Measurements from ENCODE around the gene KCNK15.

Gene KCNK15

DNA sequence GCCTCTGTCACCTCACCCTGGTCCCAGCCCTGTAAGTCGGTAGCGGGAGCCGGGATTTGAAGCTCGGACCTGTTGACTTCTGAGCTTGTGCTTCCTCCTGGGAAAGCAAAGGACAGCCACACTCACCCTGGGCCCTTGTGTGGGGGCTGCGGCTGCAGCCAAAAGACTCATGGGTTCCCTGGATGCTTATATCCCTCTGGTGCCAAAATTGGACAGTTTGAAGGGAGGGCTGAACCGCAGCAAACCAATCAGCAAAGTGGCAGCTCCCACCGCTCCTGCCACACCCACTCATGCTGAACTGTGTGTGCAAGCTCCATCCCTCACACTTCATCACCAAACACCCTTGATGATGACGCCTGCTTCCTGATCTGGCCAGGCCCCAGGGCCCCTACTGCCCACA lies 34.4 kb upstream of the KCNK15 start:
- no peak overlapping the region for H3K23ac ChIP-seq (ENCODE audit: low read length)
- no peak overlapping the region for H3K14ac ChIP-seq (ENCODE audit: low read length)
- no peak for DNase-seq
- H4K8ac ChIP-seq (ENCODE audit: low read depth, low read length) = no peak overlapping the region
- no peak overlapping the region for H2AK5ac ChIP-seq (ENCODE audit: low read length)
- H3K4me2 ChIP-seq (ENCODE audit: low read length) = no peak overlapping the region
- no peak overlapping the region for H3K4ac ChIP-seq (ENCODE audit: low read depth, low read length)
- H3K18ac ChIP-seq (ENCODE audit: low read length) = no peak overlapping the region
- H3K9ac ChIP-seq (ENCODE audit: low read length) = no peak overlapping the region
- no peak overlapping the region for H2BK120ac ChIP-seq (ENCODE audit: insufficient read depth, low read length, poor library complexity)
- no peak overlapping the region for H3K27ac ChIP-seq (ENCODE audit: low read depth, low read length)
- H3K36me3 ChIP-seq (ENCODE audit: control insufficient read depth in 1 of 2, insufficient read depth in 2 of 2, low read length in 2 of 2) = no peaks in the 10 kb centered on the region
- no peak overlapping the region for H2AFZ ChIP-seq (ENCODE audit: insufficient read depth, low read length, poor library complexity)
- H3K79me2 ChIP-seq (ENCODE audit: control insufficient read depth, insufficient read depth, low read length, poor library complexity) = no peaks in the 10 kb centered on the region
- WGBS (ENCODE audit: extremely low coverage, insufficient coverage, insufficient read length) = no CpG with 5 or more reads among the region's 8 CpGs
- H3K4me1 ChIP-seq (ENCODE audit: control insufficient read depth in 1 of 2, insufficient read depth in 2 of 2, low read length in 2 of 2) = no peaks in the 10 kb centered on the region
- H4K12ac ChIP-seq (ENCODE audit: low read depth, low read length) = no peak overlapping the region
- peaks cover 4% of the 10 kb centered on the region for H3K9me3 ChIP-seq (ENCODE audit: insufficient read depth, low read depth, low read length)
- H3K4me3 ChIP-seq (ENCODE audit: low read depth, low read length) = no peak overlapping the region
- no peaks in the 10 kb centered on the region for H3K79me1 ChIP-seq (ENCODE audit: low read length)
- no peak overlapping the region for H2BK5ac ChIP-seq (ENCODE audit: low read depth, low read length, poor library complexity)
- H3K27me3 ChIP-seq (ENCODE audit: insufficient read depth, low read length) = no peaks in the 10 kb centered on the region
- H4K91ac ChIP-seq (ENCODE audit: low read depth, low read length) = no peak overlapping the region
- no peak overlapping the region for H2BK12ac ChIP-seq (ENCODE audit: low read length)

DNA sequence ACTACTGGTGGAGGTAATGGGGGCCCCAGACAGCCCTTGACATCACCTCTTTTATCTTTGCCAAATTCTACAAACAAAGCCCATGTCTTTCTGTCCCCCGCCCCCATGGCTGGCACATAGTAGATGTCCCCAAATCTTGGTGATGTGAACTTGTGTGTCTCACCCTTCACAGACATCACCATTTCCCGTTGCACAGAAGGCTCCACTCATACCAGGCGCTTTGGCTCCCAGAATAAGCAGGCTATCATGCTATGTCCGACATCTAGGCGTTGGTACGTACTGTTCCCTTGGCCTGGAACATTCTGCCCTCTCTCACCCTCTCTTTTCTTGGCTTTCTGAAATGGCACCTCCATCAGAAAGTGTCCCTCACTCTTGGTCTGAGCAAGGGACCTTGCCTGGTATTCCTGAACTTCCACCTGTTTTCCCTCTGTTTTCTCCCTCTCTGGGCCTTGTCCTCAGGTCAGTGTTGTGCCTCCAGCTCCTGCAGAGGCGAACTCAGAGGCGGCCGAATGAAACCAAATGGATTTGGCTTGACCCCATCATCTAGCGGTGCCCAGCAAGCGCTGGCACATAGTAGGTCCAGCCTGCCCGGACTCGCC lies 31.5 kb upstream of the KCNK15 start:
- no peak overlapping the region for H2BK12ac ChIP-seq (ENCODE audit: low read length)
- WGBS (ENCODE audit: extremely low coverage, insufficient coverage, insufficient read length) = no CpG with 5 or more reads among the region's 13 CpGs
- H3K4me3 ChIP-seq (ENCODE audit: low read depth, low read length) = no peak overlapping the region
- no peak overlapping the region for H3K4me2 ChIP-seq (ENCODE audit: low read length)
- no peak overlapping the region for H3K14ac ChIP-seq (ENCODE audit: low read length)
- H2AK5ac ChIP-seq (ENCODE audit: low read length) = no peak overlapping the region
- H2BK5ac ChIP-seq (ENCODE audit: low read depth, low read length, poor library complexity) = no peak overlapping the region
- H3K4ac ChIP-seq (ENCODE audit: low read depth, low read length) = no peak overlapping the region
- H4K12ac ChIP-seq (ENCODE audit: low read depth, low read length) = no peak overlapping the region
- no peaks in the 10 kb centered on the region for H3K79me1 ChIP-seq (ENCODE audit: low read length)
- no peaks in the 10 kb centered on the region for H3K36me3 ChIP-seq (ENCODE audit: control insufficient read depth in 1 of 2, insufficient read depth in 2 of 2, low read length in 2 of 2)
- H3K23ac ChIP-seq (ENCODE audit: low read length) = no peak overlapping the region
- H2AFZ ChIP-seq (ENCODE audit: insufficient read depth, low read length, poor library complexity) = no peak overlapping the region
- no peak overlapping the region for H3K9ac ChIP-seq (ENCODE audit: low read length)
- no peak overlapping the region for H3K27ac ChIP-seq (ENCODE audit: low read depth, low read length)
- no peaks in the 10 kb centered on the region for H3K27me3 ChIP-seq (ENCODE audit: insufficient read depth, low read length)
- peaks cover 4% of the 10 kb centered on the region for H3K9me3 ChIP-seq (ENCODE audit: insufficient read depth, low read depth, low read length)
- H4K91ac ChIP-seq (ENCODE audit: low read depth, low read length) = no peak overlapping the region
- H4K8ac ChIP-seq (ENCODE audit: low read depth, low read length) = no peak overlapping the region
- DNase-seq = no peak
- H2BK120ac ChIP-seq (ENCODE audit: insufficient read depth, low read length, poor library complexity) = no peak overlapping the region
- H3K79me2 ChIP-seq (ENCODE audit: control insufficient read depth, insufficient read depth, low read length, poor library complexity) = no peaks in the 10 kb centered on the region
- H3K4me1 ChIP-seq (ENCODE audit: control insufficient read depth in 1 of 2, insufficient read depth in 2 of 2, low read length in 2 of 2) = no peaks in the 10 kb centered on the region
- no peak overlapping the region for H3K18ac ChIP-seq (ENCODE audit: low read length)

DNA sequence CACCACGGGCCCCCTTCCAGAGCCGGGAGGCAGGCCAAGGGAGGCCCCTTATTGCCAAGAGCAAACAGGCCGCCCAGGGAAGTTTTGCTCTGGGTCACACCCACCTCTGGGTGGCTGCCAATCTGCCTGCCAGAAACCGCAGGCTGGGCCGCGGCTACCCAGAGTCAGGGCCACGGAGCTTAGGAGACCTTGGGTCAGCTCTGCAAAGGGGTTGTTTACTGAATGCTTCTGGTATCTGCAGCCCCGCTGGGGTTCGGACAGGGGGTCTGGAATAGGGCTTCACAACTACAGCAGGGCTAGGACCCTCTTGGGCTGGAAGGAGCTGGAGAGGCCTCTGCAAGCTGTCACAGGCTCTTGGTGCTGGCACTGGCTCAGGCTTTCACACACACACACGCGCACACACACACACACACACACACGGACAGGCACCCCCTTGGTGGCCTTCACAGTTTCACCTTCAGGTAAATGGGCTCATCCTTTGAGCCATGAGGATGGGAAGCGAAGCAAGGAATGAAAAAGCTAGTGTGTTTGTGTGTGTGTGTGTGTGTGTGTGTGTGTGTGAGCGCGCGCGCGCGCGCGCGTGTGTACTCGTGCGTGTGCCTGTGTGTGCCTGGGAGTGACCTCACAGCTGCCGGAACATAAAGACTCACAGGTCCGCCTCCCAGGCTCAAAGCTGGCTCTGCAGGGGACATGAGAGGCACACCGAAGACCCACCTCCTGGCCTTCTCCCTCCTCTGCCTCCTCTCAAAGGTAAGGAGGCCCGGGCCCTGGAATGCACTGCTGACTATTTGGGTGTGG lies 30.8 kb upstream of the KCNK15 start, which contains the start of gene CCN5:
Gene CCN5 (plus strand): TSS at position 669 of the 798 bp plus-strand sequence. CDS start 22 bp downstream, at position 691.
- no peak within 1 kb of the TSS for H3K23ac ChIP-seq (ENCODE audit: low read length)
- WGBS (ENCODE audit: extremely low coverage, insufficient coverage, insufficient read length) = no CpG with 5 or more reads among the region's 28 CpGs

DNA sequence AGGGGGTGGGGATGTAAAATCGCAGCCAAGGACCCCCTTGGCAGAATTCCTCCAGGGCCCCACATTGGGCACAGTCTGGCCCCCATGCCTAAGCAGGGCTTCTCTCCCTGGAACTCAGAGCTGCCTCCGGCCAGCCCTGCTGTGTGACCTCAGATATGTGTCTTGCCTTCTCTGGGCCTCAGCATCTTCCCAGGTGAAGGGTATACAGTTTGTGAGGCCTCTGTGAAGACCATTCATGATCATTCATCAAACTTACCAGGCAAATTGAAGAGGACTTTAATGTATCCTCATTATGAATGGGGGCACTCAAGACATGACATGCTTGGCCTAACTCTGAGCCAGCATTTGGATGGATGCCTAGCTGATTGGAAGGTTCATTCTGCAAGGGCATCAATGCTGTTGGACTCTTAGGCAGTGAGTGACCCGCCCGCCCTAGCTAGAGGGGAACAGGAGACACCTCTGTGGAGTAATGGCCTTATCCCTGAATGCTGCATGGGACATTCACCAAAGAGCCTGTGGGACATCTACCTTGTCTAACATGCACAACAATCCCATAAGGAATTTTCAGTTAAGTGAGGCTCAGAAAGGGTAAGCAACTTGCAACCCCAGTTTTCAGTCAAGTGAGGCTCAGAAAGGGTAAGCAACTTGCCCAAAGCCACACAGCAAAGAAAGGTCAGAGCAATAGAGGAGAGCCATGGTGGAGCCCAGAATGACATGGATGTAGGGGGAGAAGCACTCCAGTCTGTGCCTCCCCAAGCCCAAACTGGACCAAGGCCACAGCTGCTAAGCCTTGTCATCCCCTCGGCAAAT lies 30.0 kb upstream of the KCNK15 start:
- H3K36me3 ChIP-seq (ENCODE audit: control insufficient read depth in 1 of 2, insufficient read depth in 2 of 2, low read length in 2 of 2) = no peaks in the 10 kb centered on the region
- no peaks in the 10 kb centered on the region for H3K79me1 ChIP-seq (ENCODE audit: low read length)
- no peak overlapping the region for H3K27ac ChIP-seq (ENCODE audit: low read depth, low read length)
- H4K12ac ChIP-seq (ENCODE audit: low read depth, low read length) = no peak overlapping the region
- no peak overlapping the region for H2BK12ac ChIP-seq (ENCODE audit: low read length)
- H2AFZ ChIP-seq (ENCODE audit: insufficient read depth, low read length, poor library complexity) = no peak overlapping the region
- no peak overlapping the region for H3K4me3 ChIP-seq (ENCODE audit: low read depth, low read length)
- H2BK120ac ChIP-seq (ENCODE audit: insufficient read depth, low read length, poor library complexity) = no peak overlapping the region
- H3K18ac ChIP-seq (ENCODE audit: low read length) = no peak overlapping the region
- no peak overlapping the region for H2AK5ac ChIP-seq (ENCODE audit: low read length)
- H3K27me3 ChIP-seq (ENCODE audit: insufficient read depth, low read length) = no peaks in the 10 kb centered on the region
- WGBS (ENCODE audit: extremely low coverage, insufficient coverage, insufficient read length) = no CpG with 5 or more reads among the region's 5 CpGs
- H3K4ac ChIP-seq (ENCODE audit: low read depth, low read length) = no peak overlapping the region
- no peaks in the 10 kb centered on the region for H3K4me1 ChIP-seq (ENCODE audit: control insufficient read depth in 1 of 2, insufficient read depth in 2 of 2, low read length in 2 of 2)
- H3K14ac ChIP-seq (ENCODE audit: low read length) = no peak overlapping the region
- no peak overlapping the region for H3K9ac ChIP-seq (ENCODE audit: low read length)
- no peaks in the 10 kb centered on the region for H3K79me2 ChIP-seq (ENCODE audit: control insufficient read depth, insufficient read depth, low read length, poor library complexity)
- H3K4me2 ChIP-seq (ENCODE audit: low read length) = no peak overlapping the region
- no peak for DNase-seq
- H2BK5ac ChIP-seq (ENCODE audit: low read depth, low read length, poor library complexity) = no peak overlapping the region
- no peak overlapping the region for H4K91ac ChIP-seq (ENCODE audit: low read depth, low read length)
- no peak overlapping the region for H4K8ac ChIP-seq (ENCODE audit: low read depth, low read length)
- H3K9me3 ChIP-seq (ENCODE audit: insufficient read depth, low read depth, low read length) = peaks cover 4% of the 10 kb centered on the region
- no peak overlapping the region for H3K23ac ChIP-seq (ENCODE audit: low read length)

More for the DNA sequence above, 30.8 kb upstream of the KCNK15 start, which contains the start of gene CCN5:
- H3K9ac ChIP-seq (ENCODE audit: low read length) = no peak within 1 kb of the TSS
- H3K4me1 ChIP-seq (ENCODE audit: control insufficient read depth in 1 of 2, insufficient read depth in 2 of 2, low read length in 2 of 2) = no peaks in the 10 kb centered on the region
- H3K4me2 ChIP-seq (ENCODE audit: low read length) = no peak within 1 kb of the TSS
- H3K79me2 ChIP-seq (ENCODE audit: control insufficient read depth, insufficient read depth, low read length, poor library complexity) = no peaks in the 10 kb centered on the region
- H3K14ac ChIP-seq (ENCODE audit: low read length) = no peak within 1 kb of the TSS
- no peak within 1 kb of the TSS for H3K27ac ChIP-seq (ENCODE audit: low read depth, low read length)
- H3K9me3 ChIP-seq (ENCODE audit: insufficient read depth, low read depth, low read length) = peaks cover 4% of the 10 kb centered on the region
- no peak within 1 kb of the TSS for H3K18ac ChIP-seq (ENCODE audit: low read length)
- no peak within 1 kb of the TSS for H4K8ac ChIP-seq (ENCODE audit: low read depth, low read length)
- no peak for DNase-seq
- no peak within 1 kb of the TSS for H4K91ac ChIP-seq (ENCODE audit: low read depth, low read length)
- H4K12ac ChIP-seq (ENCODE audit: low read depth, low read length) = no peak within 1 kb of the TSS
- no peaks in the 10 kb centered on the region for H3K36me3 ChIP-seq (ENCODE audit: control insufficient read depth in 1 of 2, insufficient read depth in 2 of 2, low read length in 2 of 2)
- H3K27me3 ChIP-seq (ENCODE audit: insufficient read depth, low read length) = no peaks in the 10 kb centered on the region
- no peak within 1 kb of the TSS for H2AFZ ChIP-seq (ENCODE audit: insufficient read depth, low read length, poor library complexity)
- H3K4me3 ChIP-seq (ENCODE audit: low read depth, low read length) = no peak within 1 kb of the TSS
- no peaks in the 10 kb centered on the region for H3K79me1 ChIP-seq (ENCODE audit: low read length)
- H2BK12ac ChIP-seq (ENCODE audit: low read length) = no peak within 1 kb of the TSS
- no peak within 1 kb of the TSS for H2BK5ac ChIP-seq (ENCODE audit: low read depth, low read length, poor library complexity)
- H3K4ac ChIP-seq (ENCODE audit: low read depth, low read length) = no peak within 1 kb of the TSS
- H2AK5ac ChIP-seq (ENCODE audit: low read length) = no peak within 1 kb of the TSS
- no peak within 1 kb of the TSS for H2BK120ac ChIP-seq (ENCODE audit: insufficient read depth, low read length, poor library complexity)
